ENCODE data around the gene AVPI1.

DNA sequence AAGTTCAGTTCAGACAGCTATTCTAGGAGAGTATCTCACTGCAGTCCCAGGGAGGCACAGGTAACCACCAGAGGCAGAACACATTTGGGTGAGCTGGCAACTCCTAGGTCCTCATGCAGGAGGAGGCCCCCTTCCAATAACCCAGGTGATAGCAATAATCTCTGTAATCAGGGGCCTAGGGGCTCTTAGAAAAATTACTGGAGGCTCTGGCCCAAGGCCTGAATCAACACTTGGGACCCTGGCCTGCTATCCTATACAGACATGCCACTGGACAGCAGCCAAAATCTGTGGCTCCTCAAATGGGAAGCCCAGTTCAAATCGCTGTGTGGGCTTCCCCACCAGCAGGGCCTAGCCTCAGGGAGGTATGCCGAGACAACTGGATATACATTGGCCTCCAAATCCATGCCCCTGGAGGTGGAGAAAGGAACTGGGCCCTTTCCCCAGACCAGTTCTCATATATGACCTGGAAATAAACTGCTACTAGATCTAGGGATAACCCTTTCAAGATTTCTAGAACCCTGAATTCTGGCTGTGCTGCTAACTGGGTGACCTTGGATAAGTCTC, 1.6 kb downstream of the AVPI1 start:
- TF ChIP-seq EZH2 (IDR thresholded peaks at IDR 0.05; ENCODE audit: borderline replicate concordance, low read depth, low read length, severe bottlenecking) (no peak), FOS (IDR thresholded peaks at IDR 0.05; ENCODE audit: borderline replicate concordance, insufficient read depth, low read length) (no peak), GATA2 (IDR thresholded peaks at IDR 0.05; ENCODE audit: insufficient read depth, insufficient read length, low read depth, low read length) (no peak), POLR2A (IDR thresholded peaks at IDR 0.05; ENCODE audit: low read depth, low read length) (no peak), POLR2AphosphoS5 (IDR thresholded peaks at IDR 0.05; ENCODE audit: insufficient read depth, low read depth, low read length) (no peak), MYC (IDR thresholded peaks at IDR 0.05; ENCODE audit: low read depth, low read length) (no peak), MAX (IDR thresholded peaks at IDR 0.05; ENCODE audit: insufficient read depth, insufficient read length) (no peak)
- TF ChIP-seq, protein P1, sequence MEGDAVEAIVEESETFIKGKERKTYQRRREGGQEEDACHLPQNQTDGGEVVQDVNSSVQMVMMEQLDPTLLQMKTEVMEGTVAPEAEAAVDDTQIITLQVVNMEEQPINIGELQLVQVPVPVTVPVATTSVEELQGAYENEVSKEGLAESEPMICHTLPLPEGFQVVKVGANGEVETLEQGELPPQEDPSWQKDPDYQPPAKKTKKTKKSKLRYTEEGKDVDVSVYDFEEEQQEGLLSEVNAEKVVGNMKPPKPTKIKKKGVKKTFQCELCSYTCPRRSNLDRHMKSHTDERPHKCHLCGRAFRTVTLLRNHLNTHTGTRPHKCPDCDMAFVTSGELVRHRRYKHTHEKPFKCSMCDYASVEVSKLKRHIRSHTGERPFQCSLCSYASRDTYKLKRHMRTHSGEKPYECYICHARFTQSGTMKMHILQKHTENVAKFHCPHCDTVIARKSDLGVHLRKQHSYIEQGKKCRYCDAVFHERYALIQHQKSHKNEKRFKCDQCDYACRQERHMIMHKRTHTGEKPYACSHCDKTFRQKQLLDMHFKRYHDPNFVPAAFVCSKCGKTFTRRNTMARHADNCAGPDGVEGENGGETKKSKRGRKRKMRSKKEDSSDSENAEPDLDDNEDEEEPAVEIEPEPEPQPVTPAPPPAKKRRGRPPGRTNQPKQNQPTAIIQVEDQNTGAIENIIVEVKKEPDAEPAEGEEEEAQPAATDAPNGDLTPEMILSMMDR (IDR thresholded peaks at IDR 0.05; ENCODE audit: extremely low read depth in 1 of 2, insufficient read depth in 1 of 2, low read depth in 1 of 2, low read length in 2 of 2), result peak in 1 of 2 donors; percentile 37

Data from endothelial cell of umbilical vein (primary cell).